DND-41 (cell line): ENCODE data around the gene FRYL.
A peak's percentile ranks its signal among the peaks of the same experiment; 100 is the strongest.

Experiments
- ATAC-seq: fragments of 200-7000 bp; cut with Tn5 transposase; 3 replicates; pipeline ENCODE4 v1.9.1; 2021; ENCODE audit warnings: low read depth; ENCODE audit not compliant: insufficient read depth
- DNase-seq: peaks from one replicate; pipeline ENCODE4 v3.0.0-alpha.2; 2020
- H2AFZ ChIP-seq: 2 replicates; pipeline ENCODE4 v1.6.0; 2012; ENCODE audit warnings: low read depth, low read length
- H3K27ac ChIP-seq: 2 replicates; pipeline ENCODE4 v1.5.1; 2012; ENCODE audit warnings: low read length, inconsistent platforms
- H3K27me3 ChIP-seq: fragments of 200-600 bp; sonication (generic); 2 replicates; pipeline ENCODE4 v1.6.0; 2012; ENCODE audit warnings: low read length, mild to moderate bottlenecking, inconsistent platforms; ENCODE audit not compliant: insufficient read depth, poor library complexity
- H3K36me3 ChIP-seq: 2 replicates; pipeline ENCODE4 v1.5.1; 2012; ENCODE audit warnings: low read length, inconsistent platforms; ENCODE audit not compliant: insufficient read depth
- H3K4me1 ChIP-seq: 2 replicates; pipeline ENCODE4 v1.5.1; 2012; ENCODE audit warnings: mild to moderate bottlenecking, low read length; ENCODE audit not compliant: insufficient read depth
- H3K4me2 ChIP-seq: 2 replicates; pipeline ENCODE4 v1.6.0; 2012; ENCODE audit warnings: mild to moderate bottlenecking, moderate library complexity, low read length, inconsistent platforms; ENCODE audit not compliant: insufficient read depth
- H3K4me3 ChIP-seq, 2 experiments: fragments of 200-600 bp in 1 of 2; shearing (Covaris generic) in 1 of 2; 2 replicates each; pipeline ENCODE4 v1.5.1; 2012 to 2016; ENCODE audit warnings: inconsistent platforms in 2 of 2, low read length in 2 of 2, mild to moderate bottlenecking in 2 of 2, low read depth in 1 of 2, moderate library complexity in 1 of 2
- H3K79me2 ChIP-seq: 2 replicates; pipeline ENCODE4 v1.6.0; 2012; ENCODE audit warnings: low read length, inconsistent platforms; ENCODE audit not compliant: insufficient read depth
- H3K9ac ChIP-seq: 2 replicates; pipeline ENCODE4 v1.6.0; 2012; ENCODE audit warnings: low read depth, mild to moderate bottlenecking, inconsistent platforms, low read length, moderate library complexity
- H3K9me3 ChIP-seq: 2 replicates; pipeline ENCODE4 v1.5.1; 2012; ENCODE audit warnings: low read length, moderate library complexity, mild to moderate bottlenecking, inconsistent platforms; ENCODE audit not compliant: insufficient read depth, severe bottlenecking
- H4K20me1 ChIP-seq: 2 replicates; pipeline ENCODE4 v1.6.0; 2012; ENCODE audit warnings: low read length; ENCODE audit not compliant: insufficient read depth
- CTCF ChIP-seq: IDR thresholded peaks from 2 replicates; pipeline ENCODE4 v1.5.1; 2012; ENCODE audit warnings: borderline replicate concordance, low read length, moderate library complexity, mild to moderate bottlenecking; ENCODE audit not compliant: poor library complexity, severe bottlenecking; ENCODE audit errors: extremely low read depth
- EZH2 ChIP-seq: IDR thresholded peaks from 3 replicates; pipeline ENCODE4 v1.6.1; 2012; ENCODE audit warnings: borderline replicate concordance, low read depth, mild to moderate bottlenecking, moderate library complexity, low read length, inconsistent platforms; ENCODE audit not compliant: severe bottlenecking

The FRYL gene

GRCh38 chr4:48564151-48564550 lies 215.9 kb downstream of the FRYL start:
- Histone ChIP-seq H3K9ac (no peak overlapping the region), H3K27me3 (no peaks in the 10 kb centered on the region), H3K9me3 (no peaks in the 10 kb centered on the region), H4K20me1 (no peaks in the 10 kb centered on the region), H3K4me2 (no peak overlapping the region), H3K36me3 (peaks cover 79% of the 10 kb centered on the region), H3K79me2 (no peaks in the 10 kb centered on the region), H3K4me1 (no peaks in the 10 kb centered on the region), H3K27ac (no peak overlapping the region), H3K4me3 (no peak overlapping the region), H2AFZ (no peak overlapping the region)
- ATAC-seq: no peak
- no peak for DNase-seq
- TF ChIP-seq CTCF (no peak), EZH2 (no peak)

DNA sequence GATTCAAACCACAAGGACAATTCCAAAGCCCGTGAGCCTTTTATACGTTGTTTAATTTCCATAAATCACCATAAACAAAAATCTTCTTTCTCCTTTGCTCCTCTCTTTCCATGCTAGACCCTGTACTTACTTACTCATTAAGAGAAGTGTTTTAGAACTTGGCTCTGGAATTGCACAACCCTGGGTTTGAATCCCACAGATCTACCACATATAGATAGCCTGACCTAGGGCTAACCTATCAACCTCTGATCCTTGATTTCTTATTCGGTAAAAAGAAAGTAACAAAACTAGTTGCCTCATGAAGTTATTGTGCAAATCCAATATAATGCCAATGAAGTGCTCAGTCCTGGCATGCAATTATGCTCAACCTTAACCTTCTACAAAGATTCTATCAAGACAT lies 221.3 kb downstream of the FRYL start:
- H3K4me2 ChIP-seq: no peak overlapping the region
- ATAC-seq: no peak

GRCh38 chr4:48558026-48558425 lies 222.1 kb downstream of the FRYL start:
- no peaks in the 10 kb centered on the region for H3K4me1 ChIP-seq
- no peaks in the 10 kb centered on the region for H3K9me3 ChIP-seq
- no peak for ATAC-seq
- no peak overlapping the region for H3K9ac ChIP-seq
- H2AFZ ChIP-seq: no peak overlapping the region
- no peak overlapping the region for H3K4me3 ChIP-seq
- H3K27ac ChIP-seq: no peak overlapping the region
- TF ChIP-seq CTCF: no peak
- no peak for TF ChIP-seq EZH2
- no peak overlapping the region for H3K4me2 ChIP-seq
- DNase-seq: no peak
- H3K79me2 ChIP-seq: no peaks in the 10 kb centered on the region
- peaks cover 92% of the 10 kb centered on the region for H3K36me3 ChIP-seq
- no peaks in the 10 kb centered on the region for H3K27me3 ChIP-seq
- no peaks in the 10 kb centered on the region for H4K20me1 ChIP-seq

More for the DNA sequence above, 221.3 kb downstream of the FRYL start:
- H3K4me1 ChIP-seq: no peaks in the 10 kb centered on the region
- H3K4me3 ChIP-seq: no peak overlapping the region
- no peak for TF ChIP-seq EZH2
- no peak for TF ChIP-seq CTCF
- no peaks in the 10 kb centered on the region for H3K79me2 ChIP-seq
- H2AFZ ChIP-seq: no peak overlapping the region
- no peak overlapping the region for H3K27ac ChIP-seq
- no peak for DNase-seq
- no peak overlapping the region for H3K9ac ChIP-seq
- no peaks in the 10 kb centered on the region for H4K20me1 ChIP-seq
- peaks cover 91% of the 10 kb centered on the region for H3K36me3 ChIP-seq
- H3K27me3 ChIP-seq: no peaks in the 10 kb centered on the region
- H3K9me3 ChIP-seq: no peaks in the 10 kb centered on the region

GRCh38 chr4:48557478-48557877 lies 222.6 kb downstream of the FRYL start:
- no peaks in the 10 kb centered on the region for H3K79me2 ChIP-seq
- no peak overlapping the region for H3K27ac ChIP-seq
- ATAC-seq (no peak), DNase-seq (no peak)
- H3K4me1 ChIP-seq: no peaks in the 10 kb centered on the region
- TF ChIP-seq CTCF (peak; percentile 50), EZH2 (no peak)
- no peak overlapping the region for H3K4me2 ChIP-seq
- no peak overlapping the region for H2AFZ ChIP-seq
- H4K20me1 ChIP-seq: no peaks in the 10 kb centered on the region
- no peak overlapping the region for H3K4me3 ChIP-seq
- no peaks in the 10 kb centered on the region for H3K9me3 ChIP-seq
- H3K9ac ChIP-seq: no peak overlapping the region
- no peaks in the 10 kb centered on the region for H3K27me3 ChIP-seq
- H3K36me3 ChIP-seq: peaks cover 88% of the 10 kb centered on the region
